Endodermal cell (in vitro differentiated cells): Measurements from ENCODE around the gene MPEG1. TPM values are rescaled to one million over a fixed set of nuclear protein-coding genes. Genes with fewer than 3 reads are reported as not detected.

ENCODE experiments used
- DNase-seq: peaks from one replicate; pipeline ENCODE4 v3.0.0-alpha.2; 2017
- H3K27ac ChIP-seq: 2 replicates; pipeline ENCODE4 v1.5.1; 2013; ENCODE audit warnings: mild to moderate bottlenecking, low read depth, low read length, moderate library complexity
- H3K27me3 ChIP-seq: 2 replicates; pipeline ENCODE4 v1.6.1; 2013; ENCODE audit warnings: mild to moderate bottlenecking, low read length, moderate library complexity; ENCODE audit not compliant: insufficient read depth, control insufficient read depth, poor library complexity, severe bottlenecking
- H3K36me3 ChIP-seq: 2 replicates; pipeline ENCODE4 v1.7.0; 2013; ENCODE audit warnings: mild to moderate bottlenecking, low read length, moderate library complexity; ENCODE audit not compliant: control insufficient read depth, insufficient read depth
- H3K4me1 ChIP-seq: one replicate; pipeline ENCODE4 v1.7.0; 2013; ENCODE audit warnings: low read length; ENCODE audit not compliant: control insufficient read depth, insufficient read depth
- H3K4me3 ChIP-seq: 2 replicates; pipeline ENCODE4 v1.5.1; 2013; ENCODE audit warnings: mild to moderate bottlenecking, low read length, moderate library complexity
- H3K9ac ChIP-seq: 2 replicates; pipeline ENCODE4 v1.6.1; 2013; ENCODE audit warnings: mild to moderate bottlenecking, low read length, moderate library complexity; ENCODE audit not compliant: poor library complexity, severe bottlenecking; ENCODE audit errors: extremely low read depth
- H3K9me3 ChIP-seq: 2 replicates; pipeline ENCODE4 v1.6.1; 2013; ENCODE audit warnings: mild to moderate bottlenecking, low read length, moderate library complexity; ENCODE audit not compliant: control insufficient read depth
- H3K27ac Mint-ChIP-seq: 2 replicates; pipeline ENCODE4 v1.8.0; 2020; ENCODE audit warnings: mixed read lengths
- H3K27me3 Mint-ChIP-seq: 2 replicates; pipeline ENCODE4 v1.8.0; 2021; ENCODE audit warnings: mild to moderate bottlenecking, mixed read lengths; ENCODE audit not compliant: insufficient read depth
- H3K36me3 Mint-ChIP-seq: 2 replicates; pipeline ENCODE4 v1.8.0; 2020; ENCODE audit warnings: low read depth, mixed read lengths
- H3K4me1 Mint-ChIP-seq: 2 replicates; pipeline ENCODE4 v1.8.0; 2020; ENCODE audit warnings: mixed read lengths
- H3K4me3 Mint-ChIP-seq: 2 replicates; pipeline ENCODE4 v1.8.0; 2020; ENCODE audit warnings: mild to moderate bottlenecking, moderate library complexity, mixed read lengths
- H3K9me3 Mint-ChIP-seq: 2 replicates; pipeline ENCODE4 v1.8.0; 2020; ENCODE audit warnings: mild to moderate bottlenecking, mixed read lengths
- WGBS, 2 experiments: methylation state at CpG; one replicate each; pipeline versions ENCODE4 v1.1.5 to v1.1.7; 2013; ENCODE audit warnings: missing lambda C conversion rate in 2 of 2, mixed read lengths in 1 of 2; ENCODE audit not compliant: insufficient coverage in 1 of 2, insufficient read length in 1 of 2; 5-methylcytosine and 5-hydroxymethylcytosine counted together
- total RNA-seq, 2 donors: library from RNA; stranded (reverse); fragmentation: NEBNext Ultra II Directional in 1 of 2; extraction: Animal tissue kit (Norgen Biotek cat#: 25700) in 1 of 2; gene quantifications; 2 replicates in 1 of 2; 3 replicates in 1 of 2; pipeline ENCODE4 v1.2.1, GENCODE V29; 2021
- TF ChIP-seq, protein P1 (sequence below): fragments of 200-600 bp; sonication (generic); conservative IDR thresholded peaks from 2 replicates; pipeline ENCODE4 v1.5.0; 2021; ENCODE audit warnings: antibody characterized with exemption, mild to moderate bottlenecking

The MPEG1 gene
- total RNA-seq, 2 donors from 2014 or later = not detected

DNA sequence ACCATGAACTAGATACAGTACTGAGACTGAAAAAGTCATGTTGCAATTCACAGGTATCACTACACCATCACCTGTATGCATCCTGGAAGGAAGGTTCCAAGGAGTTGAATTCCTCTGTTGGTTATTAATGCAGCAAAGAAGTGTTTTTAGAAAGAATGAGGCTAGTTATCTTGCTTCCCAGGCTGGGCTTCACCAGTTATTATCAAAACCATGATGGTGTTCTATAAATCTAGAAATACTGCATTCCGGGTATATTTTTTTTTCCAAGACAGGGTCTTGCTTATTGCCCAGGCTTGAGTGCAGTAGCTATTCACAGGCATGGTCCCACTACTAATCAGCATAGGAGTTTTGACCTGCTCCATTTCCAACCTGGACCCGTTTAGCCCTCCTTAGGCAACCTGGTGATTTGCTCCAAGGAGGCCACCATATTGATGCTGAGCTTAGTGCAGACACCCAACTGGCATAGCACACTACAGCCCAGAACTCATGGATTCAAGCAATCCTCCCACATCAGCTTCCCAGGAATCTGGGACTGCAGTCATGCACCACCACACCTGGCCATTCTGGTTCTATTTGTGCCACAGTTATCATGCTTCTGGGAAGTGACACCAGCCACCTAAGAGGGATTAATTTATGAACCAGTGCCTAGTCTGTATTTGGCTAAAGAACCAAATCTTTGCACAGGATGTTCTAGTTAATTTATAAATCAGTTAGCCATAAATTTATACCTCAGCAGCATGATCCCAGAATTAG is 1.6 kb upstream of the MPEG1 start:
- Mint-ChIP-seq H3K4me1 (peaks cover 2% of the 10 kb centered on the region), H3K9me3 (no peaks in the 10 kb centered on the region), H3K27me3 (peaks cover 6% of the 10 kb centered on the region), H3K4me3 (no peak overlapping the region), H3K27ac (no peak overlapping the region), H3K36me3 (no peaks in the 10 kb centered on the region)
- WGBS, 2 experiments = 84 to 88% methylated on average over 2 of the region's 2 CpGs
- H3K4me1 ChIP-seq = no peaks in the 10 kb centered on the region
- H3K9ac ChIP-seq = no peak overlapping the region
- H3K9me3 ChIP-seq = no peaks in the 10 kb centered on the region
- no peak overlapping the region for H3K27ac ChIP-seq
- no peak for DNase-seq
- H3K4me3 ChIP-seq = no peak overlapping the region
- H3K27me3 ChIP-seq = no peaks in the 10 kb centered on the region
- TF ChIP-seq, protein P1, sequence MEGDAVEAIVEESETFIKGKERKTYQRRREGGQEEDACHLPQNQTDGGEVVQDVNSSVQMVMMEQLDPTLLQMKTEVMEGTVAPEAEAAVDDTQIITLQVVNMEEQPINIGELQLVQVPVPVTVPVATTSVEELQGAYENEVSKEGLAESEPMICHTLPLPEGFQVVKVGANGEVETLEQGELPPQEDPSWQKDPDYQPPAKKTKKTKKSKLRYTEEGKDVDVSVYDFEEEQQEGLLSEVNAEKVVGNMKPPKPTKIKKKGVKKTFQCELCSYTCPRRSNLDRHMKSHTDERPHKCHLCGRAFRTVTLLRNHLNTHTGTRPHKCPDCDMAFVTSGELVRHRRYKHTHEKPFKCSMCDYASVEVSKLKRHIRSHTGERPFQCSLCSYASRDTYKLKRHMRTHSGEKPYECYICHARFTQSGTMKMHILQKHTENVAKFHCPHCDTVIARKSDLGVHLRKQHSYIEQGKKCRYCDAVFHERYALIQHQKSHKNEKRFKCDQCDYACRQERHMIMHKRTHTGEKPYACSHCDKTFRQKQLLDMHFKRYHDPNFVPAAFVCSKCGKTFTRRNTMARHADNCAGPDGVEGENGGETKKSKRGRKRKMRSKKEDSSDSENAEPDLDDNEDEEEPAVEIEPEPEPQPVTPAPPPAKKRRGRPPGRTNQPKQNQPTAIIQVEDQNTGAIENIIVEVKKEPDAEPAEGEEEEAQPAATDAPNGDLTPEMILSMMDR = no peak
- no peaks in the 10 kb centered on the region for H3K36me3 ChIP-seq

DNA sequence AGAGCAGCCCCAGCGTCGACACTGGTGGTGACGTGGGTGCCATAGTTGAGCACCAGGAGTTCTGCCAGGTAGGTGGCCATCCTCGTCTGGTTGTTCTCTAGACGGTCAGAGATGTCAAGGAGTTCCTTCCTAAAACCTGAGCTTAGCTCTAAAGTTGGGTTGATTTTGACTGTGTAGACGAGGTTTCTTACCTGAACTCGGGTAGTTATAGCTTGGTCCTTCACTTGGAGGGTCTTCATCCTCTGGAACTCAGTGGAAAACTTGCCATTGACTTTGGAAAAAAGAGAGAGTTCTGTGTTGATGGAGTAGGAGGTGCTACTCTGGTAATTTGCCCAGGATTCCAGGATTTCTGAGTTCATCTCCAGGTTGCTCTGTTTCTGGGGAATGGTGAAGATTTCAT is 505 bp downstream of the MPEG1 start:
- H3K27ac ChIP-seq = no peak overlapping the region
- Mint-ChIP-seq H3K36me3 (peaks cover 2% of the 10 kb centered on the region), H3K27me3 (peaks cover 6% of the 10 kb centered on the region), H3K27ac (no peak overlapping the region), H3K4me1 (peaks cover 7% of the 10 kb centered on the region), H3K9me3 (no peaks in the 10 kb centered on the region), H3K4me3 (no peak overlapping the region)
- no peak for DNase-seq
- no peaks in the 10 kb centered on the region for H3K36me3 ChIP-seq
- WGBS, 2 experiments = 90 to 100% methylated on average over 7 of the region's 7 CpGs
- TF ChIP-seq, protein P1 = no peak
- no peaks in the 10 kb centered on the region for H3K9me3 ChIP-seq
- no peaks in the 10 kb centered on the region for H3K4me1 ChIP-seq
- H3K4me3 ChIP-seq = no peak overlapping the region
- H3K27me3 ChIP-seq = no peaks in the 10 kb centered on the region
- no peak overlapping the region for H3K9ac ChIP-seq

DNA sequence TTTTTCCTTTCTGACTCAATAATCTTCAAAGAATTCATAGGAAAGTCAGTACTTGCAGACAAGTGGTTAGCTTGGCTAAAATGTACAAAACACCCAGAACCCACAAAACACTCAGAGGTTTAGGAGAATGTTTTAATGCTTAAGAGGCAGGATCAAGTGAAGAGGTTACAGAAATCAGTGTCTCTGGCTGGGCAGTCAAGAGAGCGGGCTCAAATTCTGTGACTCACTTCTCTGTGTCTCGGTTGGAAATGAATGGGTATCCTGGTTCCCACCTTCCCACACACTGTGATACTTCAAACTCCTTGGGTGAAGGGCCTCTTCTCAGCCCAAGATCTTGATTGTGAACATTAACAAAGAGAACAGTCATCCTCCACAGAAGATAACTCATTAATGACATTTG is 3.8 kb downstream of the MPEG1 start:
- Histone ChIP-seq H3K4me1 (no peaks in the 10 kb centered on the region), H3K27me3 (no peaks in the 10 kb centered on the region), H3K4me3 (no peak overlapping the region), H3K27ac (no peak overlapping the region), H3K9me3 (no peaks in the 10 kb centered on the region), H3K9ac (no peak overlapping the region), H3K36me3 (peaks cover 6% of the 10 kb centered on the region)
- TF ChIP-seq, protein P1 = no peak
- Mint-ChIP-seq H3K9me3 (no peaks in the 10 kb centered on the region), H3K4me3 (no peak overlapping the region), H3K36me3 (peaks cover 22% of the 10 kb centered on the region), H3K27ac (no peak overlapping the region), H3K4me1 (peaks cover 7% of the 10 kb centered on the region), H3K27me3 (peaks cover 6% of the 10 kb centered on the region)
- DNase-seq = no peak
- WGBS, 2 experiments = 54% methylated on average over 2 of the region's 2 CpGs; no CpG with 5 or more reads in 1 of the 2 experiments
